NCI-H2196 (cell line): ENCODE data around the gene FDXR.

Experiments used
- DNase-seq: peaks from one replicate; lab custom pipeline; 2025; ENCODE audit not compliant: unreplicated experiment; lab: John Stamatoyannopoulos, UW

Gene FDXR

DNA sequence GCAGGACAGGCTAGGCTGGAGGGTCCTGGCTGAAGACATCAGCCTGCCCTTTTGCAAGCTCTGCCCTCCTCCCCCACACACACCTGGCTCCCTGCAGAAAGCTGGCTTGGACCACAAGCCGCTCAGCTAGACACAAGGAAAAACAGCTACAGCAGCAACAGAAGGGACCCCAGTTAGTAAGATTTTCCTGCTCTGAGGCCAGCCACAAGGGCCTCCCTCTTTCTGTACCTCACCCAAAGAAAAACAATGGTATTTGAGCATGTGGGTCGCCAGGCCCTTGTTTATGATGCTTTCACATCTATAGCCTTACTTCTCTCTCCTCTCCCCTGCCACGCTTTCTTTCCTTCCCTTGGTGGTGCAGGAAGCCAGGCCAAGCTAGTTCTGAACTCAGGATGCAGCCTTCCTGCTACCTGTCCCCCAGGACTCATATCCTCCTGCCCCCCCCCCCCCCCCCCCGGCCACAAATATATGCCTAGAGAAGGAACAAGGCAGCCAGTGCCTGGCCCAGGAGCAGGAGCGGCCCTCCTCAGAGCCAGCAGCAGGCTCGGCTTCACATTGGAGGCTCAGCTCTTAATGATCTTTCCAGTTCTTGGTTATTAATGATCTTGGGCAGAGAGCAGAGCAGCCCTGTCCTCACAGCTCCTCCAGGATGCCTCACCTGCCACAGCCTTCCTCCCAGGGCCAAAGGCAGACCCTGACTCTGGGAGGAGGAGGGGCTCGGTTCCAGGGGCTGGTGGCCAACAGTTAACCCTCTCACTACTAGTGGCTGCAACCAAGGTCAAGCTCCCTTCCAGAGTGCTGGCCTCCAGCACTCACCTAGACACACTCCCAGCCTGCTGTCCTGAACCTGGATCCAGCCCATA, 32.6 kb downstream of the FDXR start:
- DNase-seq, result no peak

DNA sequence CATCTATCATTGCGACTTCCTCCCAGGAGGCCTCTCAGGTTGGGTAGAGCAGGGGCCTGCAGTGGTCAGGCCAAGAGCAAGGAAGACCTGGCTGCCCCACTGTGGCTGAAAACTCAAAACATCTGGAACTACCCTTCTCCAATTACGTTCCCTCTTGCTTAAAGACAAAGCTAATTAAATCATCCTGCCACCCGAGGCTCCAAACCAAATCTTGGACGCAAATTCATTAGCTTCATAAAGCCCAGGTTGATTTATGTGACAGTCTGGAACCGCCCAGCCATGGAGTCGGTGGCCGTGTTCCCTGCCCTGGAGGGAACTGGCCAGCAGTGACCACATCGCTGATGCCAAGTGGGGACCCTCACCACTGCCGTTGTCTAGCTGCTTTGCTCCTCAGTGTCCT, 34.5 kb downstream of the FDXR start:
- DNase-seq, result no peak

DNA sequence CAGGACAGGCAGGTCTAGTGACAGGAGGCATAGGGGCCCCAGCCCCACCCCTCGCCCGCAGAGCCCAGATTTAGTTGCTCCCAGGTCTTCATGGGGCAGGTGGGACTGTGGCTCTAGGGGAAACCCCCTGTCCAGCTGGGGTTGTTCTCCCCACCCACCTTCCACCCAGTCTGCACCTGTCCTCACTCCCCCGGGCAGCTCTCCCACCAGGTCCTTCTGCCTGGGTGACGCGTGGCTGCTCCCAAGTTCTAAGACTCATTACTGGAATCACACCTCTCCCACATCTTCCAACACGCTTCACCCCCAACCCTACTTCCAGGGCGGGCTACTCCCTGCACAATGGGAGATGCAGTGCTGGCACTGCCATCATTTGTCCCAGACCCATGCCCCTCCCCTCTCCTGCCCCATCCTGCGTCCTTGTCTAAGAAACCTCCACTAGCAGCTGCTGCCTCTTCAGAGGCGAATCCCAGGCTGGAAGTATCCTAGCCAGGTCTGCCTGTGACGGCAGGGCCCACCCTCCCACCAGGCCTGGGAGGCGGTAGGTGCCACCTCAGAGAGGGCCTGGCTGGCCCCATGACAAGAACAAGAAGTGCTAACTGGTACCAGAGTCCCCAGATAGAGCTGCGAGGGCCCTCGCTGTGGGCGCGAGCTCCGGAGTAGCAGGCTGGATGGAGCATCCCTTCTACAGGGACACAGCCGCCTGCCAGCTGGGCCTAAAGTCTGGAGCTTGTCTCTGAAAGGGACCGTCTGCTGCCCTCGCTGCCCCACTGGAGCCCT, 35.9 kb downstream of the FDXR start:
- DNase-seq, result no peak

DNA sequence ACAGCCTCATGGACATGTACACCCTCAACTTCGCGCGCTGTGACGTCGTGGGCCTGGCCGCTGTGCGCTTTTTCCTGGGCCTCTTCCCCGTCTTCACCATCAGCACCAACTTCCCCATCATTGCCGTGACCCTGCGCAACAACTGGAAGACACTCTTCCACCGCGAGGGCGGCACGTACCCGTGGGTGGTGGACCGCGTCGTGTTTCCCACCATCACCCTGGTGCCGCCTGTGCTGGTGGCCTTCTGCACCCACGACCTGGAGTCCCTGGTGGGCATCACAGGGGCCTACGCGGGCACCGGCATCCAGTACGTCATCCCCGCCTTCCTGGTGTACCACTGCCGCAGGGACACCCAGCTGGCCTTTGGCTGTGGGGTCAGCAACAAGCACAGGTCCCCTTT, 36.6 kb downstream of the FDXR start:
- no peak for DNase-seq

DNA sequence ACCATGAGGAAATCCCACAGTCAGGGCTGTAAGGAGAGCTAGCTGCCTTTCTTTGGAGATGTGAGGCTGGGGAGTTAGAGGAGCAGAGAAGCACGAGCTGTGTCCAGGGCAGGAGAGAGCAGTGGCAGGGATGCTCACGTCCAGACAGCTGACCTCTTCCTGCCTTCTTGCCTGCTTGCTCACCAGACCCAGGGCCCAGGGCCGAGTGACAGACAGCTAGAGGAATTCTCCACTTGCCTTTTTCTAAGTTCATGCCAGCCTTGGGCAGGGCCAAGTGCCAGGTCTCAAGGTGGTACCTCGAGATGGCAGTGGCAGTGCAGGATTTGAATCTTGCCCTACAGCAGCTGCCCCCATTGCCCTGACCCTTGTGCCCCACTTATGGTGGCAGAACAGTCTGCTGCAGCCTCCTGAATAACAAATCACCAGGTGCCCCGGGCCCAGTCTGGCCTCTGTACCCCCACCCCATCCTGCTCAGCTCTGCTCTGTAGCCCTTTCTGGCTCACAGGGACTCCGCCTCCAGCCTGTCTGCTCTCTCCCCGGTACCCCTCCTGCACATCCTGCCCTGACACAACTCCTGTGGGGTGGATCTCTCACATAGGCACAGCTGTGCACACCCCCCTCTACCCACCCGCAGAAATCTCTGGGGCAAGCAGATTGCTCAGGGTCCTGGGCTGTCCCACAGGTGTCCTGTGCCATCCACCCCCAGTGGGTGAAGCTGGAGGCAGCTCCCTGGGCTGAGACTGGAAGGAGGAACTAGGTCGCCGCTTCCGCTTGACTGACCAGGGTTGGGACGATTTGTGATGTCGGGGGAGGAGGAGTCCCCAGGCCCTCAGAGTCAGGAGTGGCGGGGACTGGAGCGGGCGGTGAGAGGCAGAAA, 39.1 kb downstream of the FDXR start:
- no peak for DNase-seq

DNA sequence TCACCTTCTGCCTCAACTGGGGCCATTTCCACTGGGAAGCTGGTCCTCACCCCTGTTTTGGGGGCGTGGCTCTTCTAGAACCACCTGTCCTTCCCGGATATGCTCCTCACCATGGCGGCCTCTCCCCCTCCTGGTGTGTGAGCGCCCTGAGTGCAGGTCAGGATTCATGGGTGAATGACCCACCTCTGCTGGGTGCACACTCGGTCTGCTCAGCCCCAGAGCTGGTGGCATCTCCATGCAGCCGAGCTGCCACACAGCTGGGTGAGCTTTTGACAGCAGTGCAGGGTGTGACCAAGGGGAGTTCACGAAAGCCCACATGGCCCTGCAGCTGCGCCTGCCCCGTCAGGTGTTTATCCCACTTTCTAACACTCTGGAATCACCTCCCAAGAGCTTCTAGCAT, 40.4 kb downstream of the FDXR start:
- DNase-seq, result no peak

DNA sequence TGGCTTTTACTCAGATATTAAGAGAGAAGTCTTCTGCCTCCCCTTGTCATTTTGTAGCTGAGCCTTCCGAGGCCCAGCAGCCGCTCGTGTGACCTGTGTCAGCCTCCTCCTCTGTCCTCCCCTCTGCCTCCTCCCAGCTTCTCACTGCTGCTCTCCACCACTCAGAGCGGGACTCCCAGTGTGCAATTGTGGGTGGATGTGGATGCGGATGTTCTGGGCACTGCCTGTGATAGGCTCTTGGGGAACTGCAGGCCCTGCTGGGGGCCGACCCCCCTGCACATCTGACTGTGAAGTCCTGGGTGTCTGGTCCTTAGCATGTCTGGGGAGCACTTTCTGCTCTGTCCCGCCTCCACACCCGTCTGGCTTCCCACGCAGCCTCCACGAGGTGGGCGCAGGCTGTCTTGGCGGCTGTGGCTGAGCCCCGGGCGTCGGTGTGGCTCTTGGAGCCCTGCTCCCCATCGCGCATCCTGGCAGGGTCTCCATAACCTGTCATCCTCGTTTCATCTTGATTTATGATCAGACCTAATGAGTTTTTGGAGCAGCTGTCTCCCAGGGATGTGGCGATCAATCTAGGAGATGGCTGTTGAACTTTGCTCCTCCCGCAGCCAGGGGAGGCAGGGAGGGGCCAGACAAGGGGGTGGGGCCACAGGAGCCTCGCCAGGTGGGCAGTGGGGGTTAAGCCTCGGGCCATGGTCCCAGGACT, 41.2 kb downstream of the FDXR start:
- DNase-seq, result no peak

DNA sequence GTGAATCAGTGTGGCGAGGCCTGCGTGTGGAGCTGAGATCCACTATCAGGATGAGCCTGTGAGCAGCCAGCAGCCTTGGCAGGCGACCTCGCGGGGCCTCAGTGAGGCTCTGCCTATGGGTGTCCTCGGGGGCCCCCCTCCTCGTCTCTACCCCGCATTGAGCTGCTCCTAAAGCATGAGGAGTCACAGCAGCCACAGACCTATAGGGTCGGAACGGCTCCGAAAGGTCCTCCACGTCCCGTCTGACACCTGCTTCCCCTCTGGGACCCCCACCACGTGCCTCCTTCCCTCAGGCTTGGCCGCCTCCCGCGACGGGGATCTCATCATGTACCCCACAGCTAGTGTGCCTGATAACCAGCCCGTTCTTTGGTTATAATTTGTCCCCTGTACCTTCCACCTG, 41.9 kb downstream of the FDXR start:
- no peak for DNase-seq

DNA sequence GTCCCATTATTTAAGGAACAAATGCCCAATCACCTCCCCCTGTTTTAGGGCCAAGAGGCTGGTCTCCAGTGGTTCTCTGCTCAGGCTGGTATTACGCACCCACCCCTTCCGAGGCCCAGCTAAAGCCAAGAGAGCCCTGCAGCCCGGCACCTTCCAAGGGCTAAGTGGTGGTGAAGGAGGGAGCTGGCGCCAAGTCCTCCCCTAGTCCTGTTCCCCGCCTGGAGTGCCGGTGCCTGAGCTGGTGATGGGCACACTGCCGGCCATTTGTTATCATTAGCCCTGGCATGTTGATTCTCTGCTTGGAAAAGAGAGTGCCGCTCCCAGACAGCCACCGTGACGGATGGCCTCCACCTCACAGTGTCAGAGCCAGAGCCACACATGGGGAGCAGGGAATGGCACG, 45.0 kb downstream of the FDXR start:
- no peak for DNase-seq

DNA sequence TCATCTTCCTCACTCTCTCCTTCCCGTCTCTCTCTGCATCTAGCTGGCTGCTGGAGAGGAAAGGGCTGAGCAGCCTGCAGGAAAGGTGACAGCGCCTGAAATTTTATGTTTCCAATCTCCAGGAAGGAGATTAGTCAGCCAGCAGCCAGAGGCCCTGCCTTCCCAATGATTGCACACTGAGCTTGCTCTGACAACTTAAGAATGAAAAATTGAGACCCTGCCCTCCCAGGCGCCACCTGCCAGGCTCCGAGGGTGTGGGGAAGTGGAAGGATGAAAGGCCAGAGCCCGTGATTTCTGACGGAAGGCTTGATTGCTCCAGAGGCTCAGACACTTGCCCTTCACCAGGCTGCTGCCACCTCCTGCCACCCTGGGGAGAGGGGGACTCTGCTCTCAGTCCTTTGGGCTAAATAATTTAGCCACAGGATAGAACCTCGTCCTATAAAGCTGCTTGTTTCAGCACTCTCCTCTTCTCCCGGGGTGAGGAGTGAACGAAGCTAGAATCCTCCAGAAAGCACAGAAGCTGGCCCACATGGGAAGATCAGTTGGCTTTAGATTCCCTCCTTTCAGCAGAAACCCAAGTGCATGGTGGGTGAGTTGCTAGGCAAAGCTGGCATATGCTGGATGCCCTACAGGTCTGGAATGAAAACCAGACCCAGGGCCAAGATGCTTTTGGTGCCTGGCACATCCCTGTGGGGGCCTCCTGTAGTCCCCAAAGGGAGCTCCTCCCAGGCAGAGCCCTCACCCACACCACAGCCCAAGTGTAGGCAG, 46.7 kb downstream of the FDXR start:
- DNase-seq, result no peak

DNA sequence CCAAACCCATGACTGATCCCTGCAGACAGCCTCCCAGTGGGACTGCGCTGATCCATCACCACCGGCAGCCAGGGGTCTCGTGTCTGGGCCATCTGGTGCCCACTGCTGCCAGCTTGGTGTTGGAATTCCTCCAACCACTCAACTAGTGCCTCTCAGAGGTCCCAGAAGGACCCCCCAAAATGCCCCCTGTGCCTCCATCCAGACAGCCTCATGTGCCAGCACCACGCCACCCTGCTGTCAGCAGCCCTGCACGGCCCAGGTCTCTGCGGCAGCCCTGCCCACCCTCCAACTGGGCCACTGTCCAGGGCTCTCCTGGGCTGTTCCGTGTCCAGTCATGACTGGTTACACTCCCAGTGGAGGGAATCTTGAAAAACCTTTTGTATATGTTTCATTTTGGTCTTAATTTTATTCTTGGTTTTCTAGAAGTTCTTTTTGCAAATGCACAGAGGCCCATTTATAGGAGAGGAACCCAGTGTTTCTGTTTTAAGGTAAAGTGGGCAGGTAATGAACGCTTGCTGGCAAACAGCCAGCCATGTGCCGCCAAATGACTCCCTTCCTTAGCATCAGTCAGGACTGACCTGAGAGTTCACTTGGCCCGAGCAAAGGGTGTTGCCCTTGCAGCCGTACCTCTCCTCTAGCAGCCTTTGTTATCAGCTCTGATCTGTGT, 47.7 kb downstream of the FDXR start:
- no peak for DNase-seq

DNA sequence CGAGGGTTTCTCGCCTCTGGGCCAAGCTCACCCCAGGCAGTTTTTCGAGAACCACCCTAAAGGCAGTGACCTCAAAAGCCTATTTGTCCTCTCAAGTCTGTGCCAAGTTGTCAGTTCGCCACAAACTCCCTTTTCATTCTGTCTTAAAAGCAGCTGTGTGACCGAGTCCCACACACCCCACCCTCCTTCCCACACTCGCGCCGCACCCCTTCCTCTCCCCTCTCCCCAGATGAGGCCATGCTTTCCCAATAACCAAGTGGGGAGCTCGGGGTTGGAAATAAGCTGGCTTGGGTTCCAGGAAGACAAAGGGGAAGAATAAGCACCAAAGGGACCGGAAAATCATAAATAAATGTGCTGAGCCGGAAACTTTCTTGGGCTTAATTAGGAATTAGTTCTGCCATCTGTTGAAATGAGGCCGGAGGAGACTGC, 49.8 kb downstream of the FDXR start:
- no peak for DNase-seq

DNA sequence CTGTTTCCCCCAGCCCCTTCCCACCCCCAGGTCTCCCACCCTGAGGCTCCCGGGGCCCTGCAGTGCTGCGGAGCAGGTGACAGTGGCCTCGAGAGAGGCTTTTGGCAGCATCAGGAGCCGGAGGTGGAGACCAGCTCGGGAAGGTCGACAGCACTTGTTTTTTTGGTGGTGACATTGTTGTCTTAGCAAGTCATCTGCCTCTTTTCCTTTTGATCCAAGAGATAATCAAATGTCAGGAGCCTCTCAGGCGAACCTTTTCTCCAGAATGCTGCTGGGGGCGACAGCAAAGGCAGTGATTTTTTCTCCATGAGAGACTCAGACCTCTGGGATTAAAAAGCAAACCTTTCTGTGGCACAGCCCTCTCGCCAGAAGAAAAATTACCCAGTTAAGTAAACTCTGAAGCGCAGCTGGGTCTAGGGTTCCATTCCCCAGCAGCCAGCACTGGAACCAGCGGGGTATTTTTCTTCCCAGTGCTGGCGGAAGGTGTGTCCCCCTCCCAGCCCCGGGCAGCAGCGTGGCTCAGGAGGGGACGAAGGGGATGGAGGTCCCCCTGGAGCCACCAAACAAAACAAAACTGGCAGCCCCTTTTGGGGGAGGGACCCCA, 50.4 kb downstream of the FDXR start:
- no peak for DNase-seq

DNA sequence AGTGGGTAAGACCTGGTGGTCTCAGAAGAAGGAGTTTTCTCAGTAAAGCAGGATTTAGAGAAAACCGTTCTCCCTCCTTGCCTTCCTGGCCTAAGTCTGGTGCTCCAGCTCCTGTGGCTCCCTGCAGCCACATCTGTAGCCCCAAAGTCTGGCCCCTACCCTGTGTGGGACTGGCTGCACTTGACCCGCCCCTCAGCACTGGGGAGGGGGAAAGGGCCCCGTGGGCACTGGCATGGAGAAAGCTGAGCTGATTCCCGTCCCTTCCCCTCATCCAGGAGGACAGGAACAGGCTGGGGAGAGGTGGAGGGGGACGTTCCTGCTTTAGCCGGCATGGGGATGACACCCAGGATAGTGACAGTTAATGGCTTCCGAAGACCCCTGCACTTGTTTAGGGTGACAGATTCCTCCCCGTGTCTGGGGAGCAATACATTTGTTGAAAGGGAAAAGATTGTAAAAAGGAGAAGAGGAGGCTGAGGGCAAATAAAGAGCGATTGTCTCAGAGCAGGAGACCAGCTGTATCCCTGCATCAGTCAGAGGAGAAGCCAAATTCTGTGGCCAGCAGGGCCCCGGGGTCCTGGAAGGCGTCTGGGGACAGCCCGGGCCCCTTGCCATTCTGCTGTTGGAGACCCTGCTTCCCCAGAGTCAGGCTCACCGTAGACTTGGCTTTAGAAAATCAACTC, 51.0 kb downstream of the FDXR start:
- DNase-seq, result no peak

DNA sequence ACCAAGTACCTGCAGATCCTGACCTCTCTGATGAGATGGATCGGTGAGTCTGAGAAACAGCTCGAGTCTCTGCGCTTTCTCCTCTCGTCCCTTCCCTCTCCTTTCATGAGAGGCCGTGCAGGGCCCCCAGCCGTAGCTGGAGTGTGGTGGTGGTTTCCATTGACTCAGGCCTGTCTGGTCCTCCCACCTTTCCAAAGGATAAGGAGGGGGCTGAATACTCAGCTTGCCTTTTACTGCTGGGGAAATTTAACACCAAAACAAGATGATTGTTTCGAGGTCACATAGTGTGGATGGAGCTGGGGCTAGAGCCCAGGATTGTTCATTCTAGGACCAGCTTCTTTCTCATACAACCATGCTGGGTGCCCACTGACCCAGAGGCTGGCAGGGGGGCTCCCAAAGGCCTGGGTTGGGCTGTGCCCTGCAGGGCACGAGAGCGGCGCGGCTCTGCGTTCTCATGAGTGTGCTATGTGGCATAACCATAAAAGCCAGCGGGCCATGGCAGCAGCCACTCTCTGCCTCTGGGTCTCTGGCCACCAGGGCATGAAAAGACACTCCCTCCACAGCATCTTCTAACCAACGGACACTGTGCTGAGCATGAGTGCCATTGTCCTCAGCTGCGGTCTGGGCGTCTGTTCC, 52.9 kb downstream of the FDXR start:
- no peak for DNase-seq

DNA sequence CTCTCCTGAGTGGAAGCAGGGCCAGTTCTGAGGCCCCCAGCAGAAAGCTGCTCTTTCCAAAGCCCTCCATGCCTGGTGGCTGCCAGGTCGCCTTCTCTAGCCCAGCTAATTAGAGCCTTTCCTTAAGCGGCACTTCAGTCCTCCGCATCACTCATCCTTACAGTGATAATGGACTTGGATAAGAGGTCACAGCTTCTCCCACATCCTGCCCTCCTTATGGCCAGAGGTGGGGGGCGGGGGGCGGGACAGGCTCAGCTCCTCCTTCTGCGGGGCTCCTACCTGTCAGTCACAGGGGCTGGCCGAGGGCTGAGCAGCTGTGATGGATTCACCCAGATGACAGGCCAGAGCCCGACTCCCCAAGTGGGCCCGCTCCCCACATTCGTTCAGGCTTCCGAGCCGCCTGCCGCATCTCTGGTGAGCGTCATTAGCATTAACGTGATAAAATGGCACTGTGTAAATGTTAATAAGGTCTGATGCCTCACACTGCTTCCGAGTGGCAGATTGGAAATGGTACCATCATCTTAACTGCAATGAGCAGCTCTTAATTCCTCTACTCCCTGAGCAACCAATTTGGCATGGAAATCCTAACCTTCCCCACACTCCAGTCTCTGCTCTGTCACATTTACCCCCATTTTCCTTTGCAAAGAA, 54.4 kb downstream of the FDXR start:
- DNase-seq, result no peak

DNA sequence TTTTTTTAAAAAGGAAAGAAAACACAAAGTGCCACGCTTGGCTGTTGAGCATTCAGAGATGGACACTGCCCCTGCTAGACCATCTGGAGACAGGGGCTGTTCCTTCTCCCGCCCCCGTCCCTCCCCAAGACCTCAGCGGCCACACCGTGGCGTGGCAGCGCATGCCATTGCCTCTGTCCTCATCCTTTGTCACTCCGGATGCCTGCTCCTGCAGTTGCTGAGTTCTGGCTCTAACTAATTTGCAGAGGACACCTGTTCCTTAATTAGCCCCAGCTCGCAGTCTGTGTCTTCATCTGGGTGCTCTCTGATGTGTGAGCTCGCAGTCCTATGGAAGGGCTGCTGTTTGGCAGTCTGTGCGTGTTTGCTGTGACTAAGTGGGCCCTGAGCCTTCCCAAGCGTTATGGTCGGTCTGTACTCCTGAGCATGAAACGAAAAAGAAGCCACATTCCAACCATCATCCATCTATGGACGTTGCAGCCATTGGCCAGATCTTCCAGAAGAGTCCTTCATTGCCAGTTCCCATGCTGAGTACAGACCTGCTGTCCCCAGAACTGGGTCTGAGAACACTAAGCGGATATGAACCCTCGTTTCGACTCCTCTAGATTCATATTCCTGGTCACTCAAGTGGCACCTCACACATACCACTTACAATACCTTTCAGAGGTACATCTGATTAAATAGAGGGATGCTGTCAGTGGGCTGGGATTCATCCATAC, 55.7 kb downstream of the FDXR start:
- no peak for DNase-seq
